ENCODE measurements around the gene CAMTA1. TPM values are rescaled to one million over a fixed set of nuclear protein-coding genes. Genes with fewer than 3 reads are reported as not detected.

Gene CAMTA1
- total RNA-seq, 1 experiment from 2014 or later = 69.5 TPM

DNA sequence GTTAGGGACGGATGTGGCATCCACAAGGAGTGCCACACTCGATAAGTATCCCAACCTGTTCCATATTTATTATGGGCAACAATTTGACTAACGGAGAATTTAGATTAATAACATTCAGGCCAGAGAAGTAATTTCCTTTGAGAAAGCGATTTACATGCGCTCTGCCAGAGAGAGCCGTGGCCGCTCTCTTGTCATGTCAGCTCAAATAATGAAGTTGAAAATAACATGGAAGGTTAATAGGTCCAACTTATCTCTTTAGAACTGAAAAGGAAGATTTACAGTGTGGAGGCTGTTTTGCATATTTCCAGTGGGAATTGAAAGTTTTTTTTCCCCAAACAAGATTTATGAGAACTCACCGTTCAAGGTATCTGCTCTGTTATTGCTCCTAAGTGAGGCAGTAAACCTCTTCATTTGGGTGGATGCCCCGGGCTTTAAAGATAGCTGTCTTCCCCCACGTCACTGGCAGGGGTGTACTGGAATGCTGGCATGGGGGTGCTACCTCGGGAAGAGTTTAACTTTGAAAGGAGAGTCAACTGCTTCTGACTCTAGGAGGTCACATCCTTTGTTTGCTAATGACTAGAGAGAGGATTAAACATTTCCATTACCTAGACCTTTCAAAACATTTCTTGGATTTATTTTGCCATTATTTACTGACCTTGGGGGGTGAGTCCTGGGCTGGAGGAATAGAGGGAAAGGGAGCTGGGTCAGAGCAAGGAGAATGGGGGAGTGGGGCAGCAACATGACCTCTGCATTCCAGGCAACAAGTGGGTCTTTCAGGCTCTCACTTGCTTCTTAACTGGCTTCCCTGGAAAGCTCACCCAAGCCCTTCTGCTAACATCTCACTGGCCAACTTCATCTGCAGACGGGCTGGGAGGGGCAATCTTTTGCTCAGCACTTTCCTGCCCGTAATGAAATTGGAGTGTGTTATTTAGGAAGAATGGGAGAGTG, 204.2 kb downstream of the CAMTA1 start:
- H3K9ac ChIP-seq (ENCODE audit: low read length) = no peak overlapping the region
- intact Hi-C loops (cut with micrococcal nuclease) = no loop called here
- H3K9me3 ChIP-seq (ENCODE audit: control insufficient read depth in 1 of 2, insufficient read depth in 1 of 2, low read depth in 1 of 2, low read length in 2 of 2) = no peaks in the 10 kb centered on the region; a peak in 1 of 4 replicates
- ATAC-seq (no peak), DNase-seq (ENCODE audit: low read depth, low spot score) (no peak)
- H3K27me3 ChIP-seq (ENCODE audit: insufficient read depth, low read length) = no peaks in the 10 kb centered on the region
- peaks cover 5 to 11% of the 10 kb centered on the region in 2 experiments for H3K4me1 ChIP-seq (ENCODE audit: control insufficient read depth in 1 of 2, insufficient read depth in 2 of 2, low read length in 2 of 2)
- ChIA-PET CTCF (interaction anchor here (1.2 kb wide), 1 partner anchor 53 kb away, joined by 3 read pairs; no protein-coding TSS in a partner anchor), POLR2A (interaction anchor here (1.0 kb wide), 1 partner anchor 27 kb away, joined by 3 read pairs; no protein-coding TSS in a partner anchor), RAD21 (ENCODE audit: low non-redundant PET in 1 of 2, low total read pairs in 2 of 2, uncharacterized antibody in 2 of 2, unreplicated experiment in 2 of 2) (no interaction called here)
- H3K36me3 ChIP-seq (ENCODE audit: control insufficient read depth in 1 of 2, insufficient read depth in 2 of 2, low read length in 2 of 2) = no peaks in the 10 kb centered on the region
- no peaks in the 10 kb centered on the region for H3K9me2 ChIP-seq (ENCODE audit: insufficient read depth)
- no peak overlapping the region for H3K27ac ChIP-seq (ENCODE audit: low read depth, low read length)
- H2AFZ ChIP-seq (ENCODE audit: low read depth, low read length, poor library complexity, severe bottlenecking) = no peak overlapping the region
- no peaks in the 10 kb centered on the region for H3K79me2 ChIP-seq (ENCODE audit: insufficient read depth, low read length)
- H4K20me1 ChIP-seq (ENCODE audit: insufficient read depth) = no peaks in the 10 kb centered on the region
- no peak overlapping the region for H3K4me3 ChIP-seq (replicated peaks in 1 of 2; ENCODE audit: low read depth in 1 of 2, low read length in 2 of 2)
- no TSS peak for BruUV-seq (replicated peaks)
- H3K4me2 ChIP-seq (ENCODE audit: low read length) = no peak overlapping the region
- TF ChIP-seq EGR1 (IDR thresholded peaks at IDR 0.05; ENCODE audit: low read depth) = no peak
- no peak for TF ChIP-seq ELF1 (IDR thresholded peaks at IDR 0.05; ENCODE audit: borderline replicate concordance, low read depth)
- TF ChIP-seq POLR2AphosphoS5 (IDR thresholded peaks at IDR 0.05; ENCODE audit: low read depth, low read length) = no peak
- TF ChIP-seq, protein P1, sequence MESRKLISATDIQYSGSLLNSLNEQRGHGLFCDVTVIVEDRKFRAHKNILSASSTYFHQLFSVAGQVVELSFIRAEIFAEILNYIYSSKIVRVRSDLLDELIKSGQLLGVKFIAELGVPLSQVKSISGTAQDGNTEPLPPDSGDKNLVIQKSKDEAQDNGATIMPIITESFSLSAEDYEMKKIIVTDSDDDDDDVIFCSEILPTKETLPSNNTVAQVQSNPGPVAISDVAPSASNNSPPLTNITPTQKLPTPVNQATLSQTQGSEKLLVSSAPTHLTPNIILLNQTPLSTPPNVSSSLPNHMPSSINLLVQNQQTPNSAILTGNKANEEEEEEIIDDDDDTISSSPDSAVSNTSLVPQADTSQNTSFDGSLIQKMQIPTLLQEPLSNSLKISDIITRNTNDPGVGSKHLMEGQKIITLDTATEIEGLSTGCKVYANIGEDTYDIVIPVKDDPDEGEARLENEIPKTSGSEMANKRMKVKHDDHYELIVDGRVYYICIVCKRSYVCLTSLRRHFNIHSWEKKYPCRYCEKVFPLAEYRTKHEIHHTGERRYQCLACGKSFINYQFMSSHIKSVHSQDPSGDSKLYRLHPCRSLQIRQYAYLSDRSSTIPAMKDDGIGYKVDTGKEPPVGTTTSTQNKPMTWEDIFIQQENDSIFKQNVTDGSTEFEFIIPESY (IDR thresholded peaks at IDR 0.05; ENCODE audit: extremely low read depth, insufficient replicate concordance, low read length) = no peak
- TF ChIP-seq ZFX (IDR thresholded peaks at IDR 0.05) = no peak
- TF ChIP-seq ZNF274 (IDR thresholded peaks at IDR 0.05; ENCODE audit: low read depth, low read length) = no peak
- TF ChIP-seq CEBPB (IDR thresholded peaks at IDR 0.05; ENCODE audit: low read depth) = no peak
- TF ChIP-seq TCF7L2 (IDR thresholded peaks at IDR 0.05; ENCODE audit: borderline replicate concordance, extremely low read depth, insufficient read depth, insufficient read length) = no peak
- no peak for TF ChIP-seq POLR2A (IDR thresholded peaks at IDR 0.05; ENCODE audit: borderline replicate concordance, extremely low read depth, insufficient read depth, insufficient read length)
- TF ChIP-seq, protein P2, sequence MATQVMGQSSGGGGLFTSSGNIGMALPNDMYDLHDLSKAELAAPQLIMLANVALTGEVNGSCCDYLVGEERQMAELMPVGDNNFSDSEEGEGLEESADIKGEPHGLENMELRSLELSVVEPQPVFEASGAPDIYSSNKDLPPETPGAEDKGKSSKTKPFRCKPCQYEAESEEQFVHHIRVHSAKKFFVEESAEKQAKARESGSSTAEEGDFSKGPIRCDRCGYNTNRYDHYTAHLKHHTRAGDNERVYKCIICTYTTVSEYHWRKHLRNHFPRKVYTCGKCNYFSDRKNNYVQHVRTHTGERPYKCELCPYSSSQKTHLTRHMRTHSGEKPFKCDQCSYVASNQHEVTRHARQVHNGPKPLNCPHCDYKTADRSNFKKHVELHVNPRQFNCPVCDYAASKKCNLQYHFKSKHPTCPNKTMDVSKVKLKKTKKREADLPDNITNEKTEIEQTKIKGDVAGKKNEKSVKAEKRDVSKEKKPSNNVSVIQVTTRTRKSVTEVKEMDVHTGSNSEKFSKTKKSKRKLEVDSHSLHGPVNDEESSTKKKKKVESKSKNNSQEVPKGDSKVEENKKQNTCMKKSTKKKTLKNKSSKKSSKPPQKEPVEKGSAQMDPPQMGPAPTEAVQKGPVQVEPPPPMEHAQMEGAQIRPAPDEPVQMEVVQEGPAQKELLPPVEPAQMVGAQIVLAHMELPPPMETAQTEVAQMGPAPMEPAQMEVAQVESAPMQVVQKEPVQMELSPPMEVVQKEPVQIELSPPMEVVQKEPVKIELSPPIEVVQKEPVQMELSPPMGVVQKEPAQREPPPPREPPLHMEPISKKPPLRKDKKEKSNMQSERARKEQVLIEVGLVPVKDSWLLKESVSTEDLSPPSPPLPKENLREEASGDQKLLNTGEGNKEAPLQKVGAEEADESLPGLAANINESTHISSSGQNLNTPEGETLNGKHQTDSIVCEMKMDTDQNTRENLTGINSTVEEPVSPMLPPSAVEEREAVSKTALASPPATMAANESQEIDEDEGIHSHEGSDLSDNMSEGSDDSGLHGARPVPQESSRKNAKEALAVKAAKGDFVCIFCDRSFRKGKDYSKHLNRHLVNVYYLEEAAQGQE (IDR thresholded peaks at IDR 0.05; ENCODE audit: low read depth) = no peak
- no peak for TF ChIP-seq SP1 (IDR thresholded peaks at IDR 0.05; ENCODE audit: low read depth)
- TF ChIP-seq YY1 (IDR thresholded peaks at IDR 0.05; ENCODE audit: extremely low read depth, insufficient replicate concordance, low read depth, low read length) = no peak
- TF ChIP-seq EZH2 (IDR thresholded peaks at IDR 0.05) = no peak
- TF ChIP-seq RAD21 (IDR thresholded peaks at IDR 0.05; ENCODE audit: low read depth) = no peak
- no peak for TF ChIP-seq FOSL1 (IDR thresholded peaks at IDR 0.05; ENCODE audit: low read depth)
- TF ChIP-seq, protein P3, sequence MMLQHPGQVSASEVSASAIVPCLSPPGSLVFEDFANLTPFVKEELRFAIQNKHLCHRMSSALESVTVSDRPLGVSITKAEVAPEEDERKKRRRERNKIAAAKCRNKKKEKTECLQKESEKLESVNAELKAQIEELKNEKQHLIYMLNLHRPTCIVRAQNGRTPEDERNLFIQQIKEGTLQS (IDR thresholded peaks at IDR 0.05) = no peak
- TF ChIP-seq JUND (IDR thresholded peaks at IDR 0.05) = no peak
- TF ChIP-seq, protein P4, sequence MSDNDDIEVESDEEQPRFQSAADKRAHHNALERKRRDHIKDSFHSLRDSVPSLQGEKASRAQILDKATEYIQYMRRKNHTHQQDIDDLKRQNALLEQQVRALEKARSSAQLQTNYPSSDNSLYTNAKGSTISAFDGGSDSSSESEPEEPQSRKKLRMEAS (IDR thresholded peaks at IDR 0.05) = no peak

Measured in HCT116 (cell line).